HG03108 (cell line): ENCODE results near the gene LIN28B.
"Not testable (repeated sequence)": the region's sequence is repeated elsewhere in the genome, so short reads cannot be mapped to it uniquely, and the experiment has no call there.

Source experiments
- ATAC-seq: cut with Tn5 transposase; IDR thresholded peaks from one replicate; pipeline ENCODE4 v1.9.1; 2021; ENCODE audit warnings: moderate library complexity; ENCODE audit not compliant: unreplicated experiment

LIN28B gene

DNA sequence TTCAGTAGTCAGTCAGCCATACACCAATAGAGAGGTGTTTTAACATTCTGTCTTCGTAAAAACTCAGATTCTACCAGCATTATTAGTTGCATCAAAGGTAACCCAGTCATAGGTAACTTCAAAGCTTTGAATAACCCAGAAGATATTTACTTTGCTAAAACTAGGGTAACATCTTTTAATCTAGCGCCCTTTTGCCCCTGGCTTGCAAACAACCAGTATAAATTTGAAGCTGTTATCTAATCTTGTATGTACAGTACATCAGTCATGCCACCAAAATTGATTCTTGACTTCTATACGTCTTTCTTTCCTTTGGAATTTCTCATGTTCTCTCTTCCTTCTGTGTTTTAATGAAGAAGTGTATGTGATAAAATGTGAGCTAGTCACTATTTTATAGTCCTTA lies 109.3 kb downstream of the LIN28B start:
- no peak for ATAC-seq

DNA sequence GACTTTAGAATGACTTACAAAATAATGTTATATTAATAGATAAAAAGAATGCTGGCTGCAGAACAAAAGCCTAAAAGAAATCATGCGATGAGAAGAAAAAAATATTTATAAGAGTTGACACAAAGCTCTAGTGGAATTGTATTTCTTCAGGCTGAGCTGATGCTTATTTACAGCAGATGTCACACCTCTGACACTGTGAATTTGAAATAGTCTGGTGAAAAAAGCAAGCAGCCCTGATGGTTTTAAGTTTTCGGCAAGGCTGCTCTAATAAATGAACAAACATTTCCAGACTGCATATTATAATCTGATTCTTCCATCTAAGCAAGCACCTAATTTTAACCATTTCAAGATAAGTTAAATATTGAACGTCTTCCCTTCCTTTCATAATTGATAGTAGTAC lies 109.9 kb downstream of the LIN28B start:
- ATAC-seq, result no peak

DNA sequence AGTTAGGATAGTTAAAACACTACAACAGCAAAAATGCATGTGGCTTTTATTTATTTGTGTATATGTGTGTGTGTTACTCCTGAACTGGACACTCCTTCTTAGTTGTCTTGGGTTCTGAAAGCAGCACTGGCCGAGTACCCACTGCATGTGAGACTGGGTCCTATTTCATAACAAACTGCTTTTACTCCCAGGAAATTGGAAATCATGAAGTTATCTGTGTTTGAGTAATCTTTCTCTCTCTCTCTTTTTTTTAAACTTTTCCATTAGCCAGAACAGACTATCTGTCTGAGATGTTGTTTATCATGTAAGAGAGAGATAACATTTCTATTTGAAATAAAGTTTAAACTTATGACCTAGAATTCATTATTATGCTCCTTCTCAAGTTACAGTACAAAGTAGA lies 110.4 kb downstream of the LIN28B start:
- ATAC-seq, result no peak

DNA sequence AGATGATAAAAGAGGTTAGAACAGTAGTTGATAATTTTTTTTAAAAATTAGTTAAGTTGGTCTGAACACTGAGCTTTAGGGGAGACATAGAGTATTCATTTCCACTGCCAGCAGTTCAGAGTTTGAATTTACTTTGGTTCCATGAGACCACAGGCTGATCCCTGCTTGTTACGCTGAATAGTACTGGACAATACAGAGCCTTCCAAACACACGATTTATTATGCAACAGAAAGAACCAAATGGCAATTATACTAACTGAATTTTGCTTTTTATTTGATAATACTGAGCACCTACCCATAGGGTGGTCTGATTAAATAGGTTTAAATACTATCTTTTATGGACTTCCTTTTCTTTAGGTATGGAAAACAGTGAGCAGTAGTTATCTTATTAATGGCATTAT lies 111.5 kb downstream of the LIN28B start:
- no peak for ATAC-seq

DNA sequence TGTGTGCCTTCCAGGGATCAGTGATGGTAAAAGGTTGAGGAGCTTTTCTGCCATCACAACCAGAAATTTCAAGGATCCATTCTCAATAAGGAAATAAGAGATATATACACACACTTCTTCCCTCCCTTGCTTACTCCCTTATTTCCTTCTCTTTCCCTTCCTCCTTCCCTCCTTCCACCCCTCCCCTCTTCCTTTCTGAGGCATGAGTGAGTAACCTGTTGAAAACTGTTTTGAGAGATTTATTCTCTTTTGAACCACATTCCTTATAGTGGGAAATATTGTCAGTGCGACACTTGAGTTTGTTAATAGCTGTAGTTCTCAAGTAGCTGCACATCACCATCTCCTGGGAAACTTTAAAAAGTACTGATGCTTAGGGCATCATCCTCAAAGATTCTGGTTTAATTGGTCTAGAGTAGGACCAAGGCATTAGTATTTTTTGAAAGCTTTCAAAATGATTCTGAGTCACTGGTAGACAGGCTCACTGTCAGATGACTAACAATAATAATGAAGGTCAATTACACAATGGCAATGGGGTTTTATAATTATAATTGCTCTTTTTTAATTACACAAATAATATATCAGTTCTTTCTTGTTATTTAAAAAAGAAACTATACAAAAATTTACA lies 113.0 kb downstream of the LIN28B start:
- no peak for ATAC-seq

DNA sequence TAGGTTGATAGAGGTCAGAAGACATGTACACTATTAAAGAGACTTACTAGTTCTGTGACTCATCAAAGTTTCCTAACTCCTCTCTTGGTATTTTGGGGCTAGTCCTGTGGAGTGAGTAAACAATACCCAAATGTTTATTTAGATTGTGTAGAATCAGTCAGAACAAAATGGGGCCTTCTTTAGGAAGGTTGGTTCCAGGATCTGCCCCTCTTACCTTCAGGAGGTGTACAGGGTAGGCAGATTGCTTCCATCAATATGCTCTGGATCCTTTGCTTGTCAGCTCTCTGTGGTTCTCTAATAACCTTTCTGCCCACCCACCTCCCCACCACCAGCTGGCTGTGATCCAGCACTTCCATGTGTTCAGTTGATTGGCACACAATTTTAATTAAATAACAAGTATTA lies 115.9 kb downstream of the LIN28B start:
- no peak for ATAC-seq

DNA sequence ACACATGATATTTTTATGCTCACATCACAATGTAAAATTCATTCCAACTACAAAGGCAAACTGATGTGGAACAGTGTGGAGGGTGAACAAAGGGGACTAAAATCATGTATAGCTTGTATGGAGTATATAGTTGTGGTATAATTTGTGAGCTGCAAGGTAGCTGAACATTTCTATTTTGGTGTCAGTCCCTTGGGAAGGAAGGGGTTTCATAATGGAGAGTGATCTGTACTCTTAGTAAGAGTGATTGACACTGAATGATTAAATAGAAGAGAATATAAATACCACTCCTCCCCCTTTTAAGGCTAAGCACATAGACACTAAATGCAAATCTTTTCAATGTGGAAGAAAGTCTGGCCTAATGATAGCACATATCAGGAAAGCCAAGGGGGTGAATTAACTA lies 118.3 kb downstream of the LIN28B start:
- ATAC-seq, result no peak

DNA sequence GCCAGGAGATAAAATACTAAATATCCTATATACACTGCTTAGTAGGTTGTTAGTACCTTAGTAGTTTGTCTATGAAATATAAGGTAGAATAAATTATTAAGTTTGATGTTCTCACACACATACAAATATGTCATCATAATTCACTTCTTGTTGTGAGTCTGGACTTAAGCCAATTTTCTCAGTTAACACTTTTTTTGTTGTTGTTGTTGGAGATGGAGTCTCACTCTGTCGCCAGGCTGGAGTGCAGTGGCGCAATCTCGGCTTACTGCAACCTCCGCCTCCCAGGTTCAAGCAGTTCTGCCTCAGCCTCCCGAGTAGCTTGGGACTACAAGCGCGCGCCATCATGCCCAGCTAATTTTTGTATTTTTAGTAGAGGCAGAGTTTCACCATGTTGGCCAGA lies 119.5 kb downstream of the LIN28B start:
- ATAC-seq, result not testable (repeated sequence)

DNA sequence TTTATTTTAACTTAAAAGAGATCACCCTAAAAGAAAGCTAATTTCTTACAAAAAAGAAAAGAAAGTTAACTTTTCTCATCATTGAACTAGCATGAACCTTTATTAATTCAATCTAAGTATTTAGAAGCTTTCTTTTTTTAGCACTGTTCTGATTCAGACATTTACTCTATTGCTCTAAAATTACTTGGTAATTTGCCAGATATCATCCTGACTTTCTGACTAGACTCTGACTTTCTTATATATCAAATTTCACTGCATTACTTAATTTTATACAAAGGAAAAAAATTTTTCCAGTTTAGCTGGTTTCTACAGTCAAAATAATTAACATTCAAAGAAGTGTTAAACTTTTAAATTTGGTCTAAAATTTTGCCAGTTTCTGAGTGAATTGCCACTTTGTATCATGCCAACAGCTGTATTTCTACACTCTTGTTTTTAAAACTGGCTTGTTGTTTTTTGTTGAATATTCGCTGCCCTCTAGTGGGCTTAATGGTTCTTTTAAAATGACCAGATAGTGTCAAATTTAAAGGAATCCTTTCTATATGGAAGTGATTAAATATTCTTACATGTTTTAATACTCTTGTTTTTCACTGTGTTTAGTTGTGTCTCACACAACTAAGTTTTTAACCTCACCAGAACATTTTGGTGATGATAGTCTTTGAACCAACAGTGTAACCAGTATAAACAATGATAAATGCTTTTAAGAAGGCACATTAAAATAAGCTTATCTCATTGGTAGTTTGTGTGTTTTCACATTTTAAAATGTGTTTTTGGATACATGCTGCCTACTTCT lies 120.9 kb downstream of the LIN28B start:
- no peak for ATAC-seq

DNA sequence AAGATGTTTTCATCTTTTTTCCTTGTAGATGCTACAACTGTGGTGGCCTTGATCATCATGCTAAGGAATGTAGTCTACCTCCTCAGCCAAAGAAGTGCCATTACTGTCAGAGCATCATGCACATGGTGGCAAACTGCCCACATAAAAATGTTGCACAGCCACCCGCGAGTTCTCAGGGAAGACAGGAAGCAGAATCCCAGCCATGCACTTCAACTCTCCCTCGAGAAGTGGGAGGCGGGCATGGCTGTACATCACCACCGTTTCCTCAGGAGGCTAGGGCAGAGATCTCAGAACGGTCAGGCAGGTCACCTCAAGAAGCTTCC lies 121.4 kb downstream of the LIN28B start:
- no peak for ATAC-seq

- ATAC-seq, result no peak
Observed at GRCh38 chr6:105080279-105080678, 123.4 kb downstream of the LIN28B start.

- ATAC-seq, result not testable (repeated sequence)
Observed at GRCh38 chr6:105081662-105082061, 124.8 kb downstream of the LIN28B start.

DNA sequence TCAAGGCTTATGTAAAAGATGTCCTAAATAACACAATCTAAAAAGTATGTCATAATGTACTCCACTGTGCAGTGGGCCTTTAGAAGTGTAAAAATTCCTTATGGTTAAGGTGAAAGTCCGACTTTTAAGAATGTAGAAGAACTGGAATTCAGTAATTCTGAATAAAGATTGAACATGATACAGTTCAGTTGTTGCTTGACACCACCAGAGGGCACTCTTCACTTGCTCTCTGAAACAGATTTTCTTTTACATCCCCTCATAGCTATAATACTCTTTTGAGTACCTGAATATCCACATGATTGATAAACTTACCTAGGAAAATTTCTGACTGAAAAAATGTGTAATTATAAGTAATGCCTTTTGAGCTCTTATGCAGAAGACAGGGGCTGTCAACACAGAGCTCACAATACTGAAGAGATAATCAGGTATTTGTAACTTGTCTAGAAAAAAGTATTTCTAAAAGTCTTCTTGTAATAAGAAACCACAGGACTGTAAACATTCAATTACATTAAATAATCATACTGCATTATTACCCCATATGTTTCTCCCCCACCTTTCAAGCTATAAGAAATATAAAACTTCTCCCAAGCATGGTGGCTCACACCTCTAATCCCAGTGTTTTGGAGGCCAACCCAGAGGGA lies 130.8 kb downstream of the LIN28B start:
- no peak for ATAC-seq

DNA sequence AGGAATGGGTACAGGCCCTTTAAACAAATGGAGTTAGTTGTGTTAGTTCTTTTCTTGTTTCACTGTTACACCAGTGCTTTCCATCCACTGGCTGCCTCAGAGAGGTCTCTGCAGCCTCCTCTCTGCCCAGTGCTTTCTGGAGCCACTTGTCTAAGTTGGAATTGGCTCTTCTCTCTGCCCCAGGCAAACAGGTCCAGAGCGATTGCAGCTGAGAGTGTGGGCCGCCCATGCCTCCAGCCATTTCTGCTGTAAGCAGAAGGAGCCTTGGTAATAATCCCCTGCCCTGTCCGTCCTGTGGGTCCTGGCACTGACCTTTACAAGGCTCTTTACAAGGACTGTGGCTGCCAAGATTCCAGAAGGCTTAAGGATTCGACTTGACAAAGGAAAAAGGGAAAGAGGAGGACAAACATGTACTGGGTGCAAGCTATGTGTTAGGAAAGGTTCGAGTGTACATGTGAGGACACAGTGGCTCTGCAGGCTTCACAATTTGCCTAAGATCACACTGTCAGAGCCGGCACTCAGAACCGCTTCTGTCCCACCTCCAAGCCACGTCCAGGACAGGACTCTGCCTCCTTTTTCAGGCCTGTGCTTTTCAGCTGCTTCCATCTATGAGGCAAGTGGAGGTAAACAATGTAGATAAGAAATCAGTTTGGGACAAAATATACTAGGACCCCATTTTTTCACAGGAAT lies 134.4 kb downstream of the LIN28B start:
- no peak for ATAC-seq

- ATAC-seq, result no peak
Observed at GRCh38 chr6:105094133-105094640, 137.3 kb downstream of the LIN28B start.

GRCh38 chr6:105095139-105095538 lies 138.2 kb downstream of the LIN28B start:
- no peak for ATAC-seq

DNA sequence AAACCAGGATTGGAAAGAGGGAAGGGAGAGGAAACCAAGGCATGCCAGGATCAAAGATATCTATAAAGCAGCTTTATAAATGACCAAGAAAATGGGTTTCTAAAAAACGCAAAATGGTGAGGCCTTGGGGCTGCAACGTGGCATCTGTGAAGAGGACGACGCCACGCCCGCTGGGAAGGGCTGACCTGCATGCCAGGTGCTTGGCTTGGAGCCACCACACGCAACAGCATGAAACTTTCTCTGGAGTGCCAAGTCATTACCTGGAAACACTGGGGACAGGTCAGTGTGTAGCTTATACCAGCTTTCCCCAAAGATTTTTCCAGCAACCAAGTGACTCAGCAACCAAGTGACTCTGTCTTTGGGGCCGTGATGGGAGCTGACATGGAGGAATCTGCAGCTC lies 140.4 kb downstream of the LIN28B start:
- ATAC-seq, result no peak

DNA sequence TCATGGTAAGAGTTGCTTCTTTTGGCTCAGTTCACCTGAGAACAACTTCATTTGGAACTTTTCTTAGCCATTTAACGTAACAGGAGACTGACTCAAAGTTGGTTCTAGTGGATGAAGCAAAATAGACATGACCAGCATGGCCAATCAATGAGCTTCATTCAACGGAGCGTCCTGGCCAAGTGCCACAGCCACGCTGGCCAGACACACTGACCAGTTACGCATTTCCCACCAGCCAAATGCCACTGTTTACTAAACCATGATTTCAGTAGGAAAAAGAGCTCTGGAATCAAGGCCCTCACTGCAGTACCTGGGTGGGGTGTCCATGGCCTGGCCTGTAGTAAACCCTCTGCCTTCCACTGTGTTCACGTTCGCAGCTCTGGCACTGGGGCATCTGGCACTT lies 142.5 kb downstream of the LIN28B start:
- ATAC-seq, result no peak

GRCh38 chr6:105102186-105102585 lies 145.3 kb downstream of the LIN28B start:
- no peak for ATAC-seq

GRCh38 chr6:105105094-105105493 lies 148.2 kb downstream of the LIN28B start:
- no peak for ATAC-seq

- ATAC-seq, result no peak
Observed at GRCh38 chr6:105106260-105106659, 149.4 kb downstream of the LIN28B start.

DNA sequence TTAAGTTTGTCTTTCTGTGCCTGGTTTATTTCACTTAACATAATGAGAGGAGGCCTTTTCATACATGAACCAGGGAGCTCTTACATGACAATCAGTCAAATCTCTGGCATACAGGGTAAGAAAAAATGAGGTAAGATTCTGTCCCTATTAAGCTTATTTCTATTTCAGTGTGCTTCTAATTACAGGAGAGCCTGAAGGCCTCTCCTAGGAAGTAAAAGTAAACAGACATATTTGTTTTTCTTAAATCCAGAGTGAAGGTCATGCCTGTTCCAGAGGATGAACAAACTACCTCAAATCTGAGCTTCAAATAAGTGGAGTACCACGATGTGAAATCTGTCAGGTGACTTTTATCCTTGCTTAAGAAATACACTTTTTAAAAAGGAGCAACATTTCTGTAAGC lies 150.3 kb downstream of the LIN28B start:
- ATAC-seq, result no peak
